IMR-90 (cell line): Measurements from ENCODE around the gene MICB. TPM values are rescaled to one million over a fixed set of nuclear protein-coding genes. Genes with fewer than 3 reads are reported as not detected.
"Not testable (repeated sequence)": the region's sequence is repeated elsewhere in the genome, so short reads cannot be mapped to it uniquely, and the experiment has no call there.

ENCODE experiments used
- ATAC-seq: fragments of 200-7000 bp; cut with Tn5 transposase; 2 replicates; pipeline ENCODE4 v1.9.1; 2020; ENCODE audit warnings: low read depth, mild to moderate bottlenecking, moderate library complexity
- BruUV-seq: library from RNA; stranded (reverse); fragments of 400-500 nt; replicated peaks from 2 replicates; lab custom pipeline; 2021; lab: Mats Ljungman, UMichigan
- CTCF ChIA-PET: fragments of 300-600 bp; formaldehyde crosslinking; extraction: SDS; loops from one replicate; lab custom pipeline; 2021; ENCODE audit warnings: antibody characterized with exemption; lab: Yijun Ruan, JAX
- POLR2A ChIA-PET: fragments of 300-600 bp; sonication (Branson Sonifier 250); formaldehyde crosslinking; loops from one replicate; lab custom pipeline; 2022; ENCODE audit warnings: antibody characterized with exemption; ENCODE audit not compliant: unreplicated experiment; lab: Charles Lee
- DNase-seq: peaks from one replicate; pipeline ENCODE4 v3.0.0; 2013
- H2AFZ ChIP-seq: replicated peaks from 2 replicates; pipeline ENCODE3; 2013; ENCODE audit warnings: low read length, mild to moderate bottlenecking; ENCODE audit not compliant: poor library complexity
- H2AK5ac ChIP-seq: 2 replicates; pipeline ENCODE4 v1.6.1; 2013; ENCODE audit warnings: low read depth, low read length, inconsistent platforms
- H2AK9ac ChIP-seq: replicated peaks from 2 replicates; pipeline ENCODE3; 2013; ENCODE audit warnings: mild to moderate bottlenecking, low read depth, low read length, moderate library complexity; ENCODE audit not compliant: poor library complexity
- H2BK120ac ChIP-seq: 2 replicates; pipeline ENCODE4 v1.6.1; 2013; ENCODE audit warnings: low read depth, low read length, inconsistent platforms
- H2BK15ac ChIP-seq: 3 replicates; pipeline ENCODE4 v1.6.1; 2013; ENCODE audit warnings: low read depth, low read length, inconsistent platforms
- H2BK20ac ChIP-seq: 2 replicates; pipeline ENCODE4 v1.6.1; 2013; ENCODE audit warnings: low read depth, mild to moderate bottlenecking, inconsistent platforms, low read length, moderate library complexity
- H2BK5ac ChIP-seq: 2 replicates; pipeline ENCODE4 v1.6.1; 2013; ENCODE audit warnings: mild to moderate bottlenecking, low read depth, low read length, inconsistent platforms; ENCODE audit not compliant: poor library complexity, severe bottlenecking
- H3K14ac ChIP-seq: replicated peaks from 2 replicates; pipeline ENCODE4 v1.6.1; 2013; ENCODE audit warnings: low read depth, low read length, inconsistent platforms
- H3K18ac ChIP-seq: 2 replicates; pipeline ENCODE4 v1.6.1; 2013; ENCODE audit warnings: low read depth, low read length, control low read depth
- H3K23ac ChIP-seq: 2 replicates; pipeline ENCODE4 v1.6.1; 2013; ENCODE audit warnings: low read depth, low read length, inconsistent platforms
- H3K27ac ChIP-seq: 2 replicates; pipeline ENCODE4 v1.5.1; 2013; ENCODE audit warnings: mild to moderate bottlenecking, control low read depth, low read length; ENCODE audit not compliant: insufficient read depth
- H3K27me3 ChIP-seq: 2 replicates; pipeline ENCODE4 v1.6.1; 2013; ENCODE audit warnings: low read length; ENCODE audit not compliant: control insufficient read depth, insufficient read depth
- H3K36me3 ChIP-seq: 2 replicates; pipeline ENCODE4 v1.6.1; 2013; ENCODE audit warnings: low read length, mixed read lengths; ENCODE audit not compliant: control insufficient read depth, insufficient read depth
- H3K4ac ChIP-seq: 2 replicates; pipeline ENCODE4 v1.6.1; 2013; ENCODE audit warnings: low read depth, low read length, inconsistent platforms
- H3K4me1 ChIP-seq: 2 replicates; pipeline ENCODE4 v1.6.1; 2013; ENCODE audit warnings: low read length, mixed read lengths; ENCODE audit not compliant: control insufficient read depth, insufficient read depth
- H3K4me2 ChIP-seq: 2 replicates; pipeline ENCODE4 v1.6.1; 2013; ENCODE audit warnings: low read depth, mild to moderate bottlenecking, control low read depth, low read length, moderate library complexity
- H3K4me3 ChIP-seq: 2 replicates; pipeline ENCODE4 v1.5.1; 2013; ENCODE audit warnings: low read depth, mild to moderate bottlenecking, control low read depth, low read length, moderate library complexity; ENCODE audit not compliant: insufficient read depth
- H3K56ac ChIP-seq: 2 replicates; pipeline ENCODE4 v1.6.1; 2013; ENCODE audit warnings: low read length, inconsistent platforms; ENCODE audit not compliant: insufficient read depth; ENCODE audit errors: extremely low read depth
- H3K79me1 ChIP-seq, 2 experiments: 2 replicates each; pipeline ENCODE4 v1.6.1; 2013; ENCODE audit warnings: low read length in 2 of 2, inconsistent platforms in 1 of 2, low read depth in 1 of 2
- H3K9ac ChIP-seq: 2 replicates; pipeline ENCODE4 v1.6.1; 2013; ENCODE audit warnings: low read depth, low read length, control low read depth
- H3K9me1 ChIP-seq: 2 replicates; pipeline ENCODE4 v1.6.1; 2013; ENCODE audit warnings: low read length, inconsistent platforms; ENCODE audit not compliant: insufficient read depth
- H3K9me3 ChIP-seq: 2 replicates; pipeline ENCODE4 v1.6.1; 2013; ENCODE audit warnings: low read length; ENCODE audit not compliant: control insufficient read depth, insufficient read depth
- H4K20me1 ChIP-seq: 2 replicates; pipeline ENCODE4 v1.6.1; 2013; ENCODE audit warnings: low read length, inconsistent platforms; ENCODE audit not compliant: insufficient read depth
- H4K5ac ChIP-seq: 2 replicates; pipeline ENCODE4 v1.6.1; 2013; ENCODE audit warnings: mild to moderate bottlenecking, low read depth, low read length, control low read depth
- H4K8ac ChIP-seq, 2 experiments: 2 replicates each; pipeline ENCODE4 v1.6.1; 2013; ENCODE audit warnings: low read depth in 2 of 2, low read length in 2 of 2, control low read depth in 1 of 2, inconsistent platforms in 1 of 2
- H4K91ac ChIP-seq: 2 replicates; pipeline ENCODE4 v1.6.1; 2013; ENCODE audit warnings: low read depth, low read length, inconsistent platforms; ENCODE audit not compliant: insufficient read depth
- WGBS, 2 experiments: methylation state at CpG; one replicate each; pipeline versions ENCODE4 v1.1.5 to v1.1.7; 2013; ENCODE audit warnings: missing lambda C conversion rate in 2 of 2; ENCODE audit not compliant: insufficient read length in 1 of 2; ENCODE audit errors: extremely low coverage in 2 of 2; 5-methylcytosine and 5-hydroxymethylcytosine counted together
- dilution Hi-C: fragments of 300-500 bp; cut with HindIII; formaldehyde crosslinking; loops from one replicate; pipeline ENCODE4 v1.14.3; 2018; ENCODE audit warnings: low sequenced_read_pairs; ENCODE audit not compliant: unreplicated experiment
- in situ Hi-C: fragments of 300-500 bp; cut with MboI; formaldehyde crosslinking; loops from 3 replicates; pipeline ENCODE4 v1.14.3; 2019; ENCODE audit warnings: low sequenced_read_pairs, inconsistent platforms, mixed read lengths
- intact Hi-C: fragments of 100-400 bp; cut with micrococcal nuclease; formaldehyde crosslinking; loops from 2 replicates; pipeline ENCODE4 v1.10.0; 2022
- polyA plus RNA-seq, 3 experiments: library from polyadenylated mRNA; depleted of rRNA; stranded (reverse); fragments of >200 nt; gene quantifications; 2 replicates each; pipeline ENCODE4 v1.2.3, GENCODE V29; 2012; ENCODE audit warnings: low replicate concordance in 1 of 3
- total RNA-seq: library from RNA; depleted of rRNA; stranded (reverse); fragments of >200 nt; gene quantifications from 2 replicates; pipeline ENCODE4 v1.2.3, GENCODE V29; 2012

Gene MICB
- total and polyA plus RNA-seq, 2 of the 4 experiments (the other 2 are of a cell fraction), result 9.6 to 11.1 TPM

- in situ Hi-C loops, H3K36me3 ChIP-seq, H4K91ac ChIP-seq, H3K18ac ChIP-seq, H2AK9ac ChIP-seq, H4K8ac ChIP-seq, H3K4me1 ChIP-seq, H3K9me3 ChIP-seq, H2BK5ac ChIP-seq, POLR2A ChIA-PET, H2AFZ ChIP-seq, BruUV-seq, H3K27me3 ChIP-seq, H3K4me3 ChIP-seq, DNase-seq, H3K9me1 ChIP-seq, H3K4me2 ChIP-seq, intact Hi-C loops, H4K5ac ChIP-seq, H3K27ac ChIP-seq, H3K56ac ChIP-seq, dilution Hi-C loops, ATAC-seq, H3K9ac ChIP-seq: not testable (repeated sequence)
- Histone ChIP-seq H3K23ac (peak overlapping the region; percentile 59), H4K20me1 (peaks cover 11% of the 10 kb centered on the region; the same call in 1 of the 2 replicates), H3K14ac (peak overlapping the region; percentile 60), H3K79me1 (peaks cover 7 to 46% of the 10 kb centered on the region in 2 experiments; a peak in 3 of 4 replicates), H2BK120ac (peak overlapping the region; percentile 61; the same call in 1 of the 2 replicates), H2BK20ac (peak overlapping the region; percentile 40; the same call in 1 of the 2 replicates), H2BK15ac (peak overlapping the region; percentile 20; the same call in 1 of the 3 replicates), H3K4ac (peak overlapping the region; percentile 60), H2AK5ac (peak overlapping the region; percentile 48; the same call in 1 of the 2 replicates)
- CTCF ChIA-PET, result interaction anchor here (0.8 kb wide), 1 partner anchor 26 kb away, joined by 7 read pairs; no protein-coding TSS in a partner anchor
- 59% methylated on average over 2 of the region's 4 CpGs; no CpG with 5 or more reads in 1 of the 2 experiments for WGBS, 2 experiments
These were observed 1.1 kb upstream of the MICB start for GRCh38 chr6:31496826-31497225.
